Nephron (organoid): ENCODE results near the gene DIAPH2.

ENCODE experiments used
- H3K27ac Mint-ChIP-seq, 3 experiments: 2 replicates each; pipeline ENCODE4 v1.8.0; 2020; ENCODE audit warnings: mixed read lengths in 3 of 3, mild to moderate bottlenecking in 2 of 3, moderate library complexity in 1 of 3
- H3K27me3 Mint-ChIP-seq: 2 replicates; pipeline ENCODE4 v1.8.0; 2021; ENCODE audit warnings: low read depth, mild to moderate bottlenecking, moderate library complexity, mixed read lengths
- H3K36me3 Mint-ChIP-seq: 2 replicates; pipeline ENCODE4 v1.8.0; 2020; ENCODE audit warnings: low read depth, mixed read lengths
- H3K4me1 Mint-ChIP-seq: 2 replicates; pipeline ENCODE4 v1.8.0; 2020; ENCODE audit warnings: mixed read lengths
- H3K4me3 Mint-ChIP-seq, 3 experiments: 2 replicates each; pipeline ENCODE4 v1.8.0; 2020; ENCODE audit warnings: mild to moderate bottlenecking in 3 of 3, mixed read lengths in 3 of 3, moderate library complexity in 2 of 3
- H3K9me3 Mint-ChIP-seq: 2 replicates; pipeline ENCODE4 v1.8.0; 2020; ENCODE audit warnings: mixed read lengths
- CTCF ChIP-seq, 3 experiments: fragments of 200-600 bp; sonication (generic); IDR thresholded peaks; one replicate each; pipeline ENCODE4 v1.5.0; 2021; ENCODE audit warnings: antibody characterized with exemption in 3 of 3; ENCODE audit not compliant: unreplicated experiment in 3 of 3

DIAPH2 gene

DNA sequence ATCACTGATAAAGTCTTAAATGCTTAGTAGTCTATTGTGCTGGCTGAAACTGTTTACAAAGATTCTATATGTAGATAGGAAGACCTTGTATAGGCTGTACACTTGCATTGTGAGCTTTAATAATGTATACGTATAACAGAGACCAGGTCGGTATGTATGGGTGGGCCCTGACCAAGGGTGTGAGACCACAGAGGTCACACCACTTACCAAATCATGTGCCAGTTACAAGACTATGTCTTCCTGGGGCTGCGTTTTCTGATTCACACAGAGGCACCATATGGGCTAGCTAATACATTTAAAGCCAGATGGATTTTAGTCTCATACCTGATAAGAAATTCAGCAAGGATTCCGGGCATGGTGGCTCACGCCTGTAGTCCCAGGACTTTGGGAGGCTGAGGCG lies 8.8 kb downstream of the DIAPH2 start:
- H3K9me3 Mint-ChIP-seq, result no peaks in the 10 kb centered on the region
- H3K4me1 Mint-ChIP-seq, result peaks cover 23% of the 10 kb centered on the region
- H3K27me3 Mint-ChIP-seq, result no peaks in the 10 kb centered on the region
- no peaks in the 10 kb centered on the region for H3K36me3 Mint-ChIP-seq
- no peak for TF ChIP-seq CTCF (IDR thresholded peaks at IDR 0.05; ENCODE audit: unreplicated experiment in 3 of 3)
- no peak overlapping the region for H3K4me3 Mint-ChIP-seq
- H3K27ac Mint-ChIP-seq, result no peak overlapping the region

- Mint-ChIP-seq H3K27ac (no peak overlapping the region), H3K36me3 (no peaks in the 10 kb centered on the region), H3K9me3 (no peaks in the 10 kb centered on the region), H3K4me3 (no peak overlapping the region), H3K27me3 (no peaks in the 10 kb centered on the region), H3K4me1 (peaks cover 5% of the 10 kb centered on the region)
- TF ChIP-seq CTCF (IDR thresholded peaks at IDR 0.05; ENCODE audit: unreplicated experiment in 3 of 3), result no peak
Observed at GRCh38 chrX:96696462-96696861, 11.8 kb downstream of the DIAPH2 start.

- Mint-ChIP-seq H3K9me3 (no peaks in the 10 kb centered on the region), H3K36me3 (peaks cover 3% of the 10 kb centered on the region), H3K4me1 (peaks cover 27% of the 10 kb centered on the region), H3K27me3 (no peaks in the 10 kb centered on the region), H3K4me3 (no peak overlapping the region), H3K27ac (no peak overlapping the region)
- TF ChIP-seq CTCF (IDR thresholded peaks at IDR 0.05; ENCODE audit: unreplicated experiment in 3 of 3), result no peak
Observed at GRCh38 chrX:96700625-96701024, 16.0 kb downstream of the DIAPH2 start.

DNA sequence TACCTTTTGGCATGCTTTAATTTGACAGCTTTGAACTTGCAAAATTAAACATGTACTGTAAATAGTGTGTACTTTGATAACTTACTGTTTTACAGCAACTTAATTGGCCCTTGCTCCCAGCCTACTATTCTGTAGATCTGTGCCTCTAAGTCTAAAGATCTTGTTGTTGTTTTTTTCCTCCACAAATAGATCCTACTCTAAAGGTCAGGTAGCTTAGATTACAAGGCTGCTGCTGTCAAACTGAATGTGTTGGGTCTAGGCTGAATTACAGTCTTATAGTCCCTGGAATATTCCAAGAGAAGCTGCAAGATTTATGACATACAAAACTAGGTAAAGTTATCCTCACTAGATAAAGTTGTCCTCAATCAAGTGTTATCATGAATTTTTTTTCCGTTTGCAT lies 18.7 kb downstream of the DIAPH2 start:
- peaks cover 2% of the 10 kb centered on the region for H3K9me3 Mint-ChIP-seq
- TF ChIP-seq CTCF (IDR thresholded peaks at IDR 0.05; ENCODE audit: unreplicated experiment in 3 of 3), result no peak
- H3K27me3 Mint-ChIP-seq, result no peaks in the 10 kb centered on the region
- H3K36me3 Mint-ChIP-seq, result peaks cover 3% of the 10 kb centered on the region
- peaks cover 46% of the 10 kb centered on the region for H3K4me1 Mint-ChIP-seq
- H3K27ac Mint-ChIP-seq, result peak overlapping the region in 1 of 3 experiments; percentile 35
- H3K4me3 Mint-ChIP-seq, result no peak overlapping the region

DNA sequence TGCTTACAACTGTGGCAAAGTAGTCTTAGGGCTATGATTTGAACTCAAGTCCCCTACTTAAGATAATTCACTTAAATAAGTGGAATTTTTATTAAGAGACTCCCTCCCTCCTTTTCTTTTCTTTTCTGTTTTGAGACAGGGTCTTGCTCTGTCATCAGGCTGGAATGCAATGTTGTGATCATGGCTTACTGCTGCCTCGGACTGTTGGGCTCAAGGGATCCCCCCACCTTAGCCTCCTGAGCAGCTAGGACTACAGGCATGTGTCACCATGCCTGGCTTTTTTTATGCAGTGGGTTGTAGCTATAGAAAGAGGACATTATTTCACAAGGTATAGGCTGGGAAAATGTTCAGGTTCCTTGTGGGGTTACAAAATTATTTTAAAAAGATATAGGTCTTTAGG lies 19.2 kb downstream of the DIAPH2 start:
- no peaks in the 10 kb centered on the region for H3K27me3 Mint-ChIP-seq
- no peak for TF ChIP-seq CTCF (IDR thresholded peaks at IDR 0.05; ENCODE audit: unreplicated experiment in 3 of 3)
- peaks cover 2% of the 10 kb centered on the region for H3K9me3 Mint-ChIP-seq
- peaks cover 49% of the 10 kb centered on the region for H3K4me1 Mint-ChIP-seq
- peaks cover 3% of the 10 kb centered on the region for H3K36me3 Mint-ChIP-seq
- H3K27ac Mint-ChIP-seq, result peak overlapping the region in 1 of 3 experiments; percentile 35
- no peak overlapping the region for H3K4me3 Mint-ChIP-seq

- H3K27me3 Mint-ChIP-seq, result no peaks in the 10 kb centered on the region
- peaks cover 2% of the 10 kb centered on the region for H3K9me3 Mint-ChIP-seq
- H3K4me1 Mint-ChIP-seq, result peaks cover 49% of the 10 kb centered on the region
- H3K36me3 Mint-ChIP-seq, result peaks cover 3% of the 10 kb centered on the region
- H3K27ac Mint-ChIP-seq, result peak overlapping the region in 2 of 3 experiments; percentile 35 to 57
- H3K4me3 Mint-ChIP-seq, result no peak overlapping the region
- TF ChIP-seq CTCF (IDR thresholded peaks at IDR 0.05; ENCODE audit: unreplicated experiment in 3 of 3), result no peak
Observed at GRCh38 chrX:96704629-96705028, 20.0 kb downstream of the DIAPH2 start.
